HL-60 (cell line): ENCODE results near the gene ARSJ.

ENCODE experiments used
- DNase-seq, 2 experiments: peaks; one replicate each; pipeline ENCODE4 v3.0.0-alpha.2; 2010 to 2020; ENCODE audit warnings: low read depth in 1 of 2, low spot score in 1 of 2
- H3K27ac ChIP-seq: fragments of 250-450 bp; sonication (Bioruptor Pico); replicated peaks from 2 replicates; pipeline ENCODE4 v1.5.1; 2020; ENCODE audit warnings: mild to moderate bottlenecking, moderate library complexity
- H3K27me3 ChIP-seq: fragments of 250-450 bp; sonication (Bioruptor Pico); 2 replicates; pipeline ENCODE4 v1.5.1; 2021; ENCODE audit warnings: mild to moderate bottlenecking, moderate library complexity; ENCODE audit not compliant: insufficient read depth, poor library complexity, severe bottlenecking
- H3K4me3 ChIP-seq: replicated peaks from 2 replicates; pipeline ENCODE4 v1.5.1; 2011; ENCODE audit warnings: mild to moderate bottlenecking, control low read depth, low read length; ENCODE audit not compliant: insufficient read depth
- CTCF ChIP-seq: IDR thresholded peaks from one replicate; pipeline ENCODE4 v1.5.1; 2011; ENCODE audit warnings: low read length, control low read depth, inconsistent platforms; ENCODE audit not compliant: insufficient read depth
- GABPA ChIP-seq: IDR thresholded peaks from 2 replicates; pipeline ENCODE4 v1.6.1; 2012; ENCODE audit warnings: low read depth
- POLR2AphosphoS5 ChIP-seq: IDR thresholded peaks from 2 replicates; pipeline ENCODE4 v1.6.1; 2012; ENCODE audit warnings: low read depth
- REST ChIP-seq: IDR thresholded peaks from 2 replicates; pipeline ENCODE4 v1.6.1; 2012; ENCODE audit warnings: low read depth; ENCODE audit not compliant: insufficient replicate concordance
- SPI1 ChIP-seq: IDR thresholded peaks from 2 replicates; pipeline ENCODE4 v1.6.1; 2012; ENCODE audit warnings: low read depth, mild to moderate bottlenecking, borderline replicate concordance

The ARSJ gene

DNA sequence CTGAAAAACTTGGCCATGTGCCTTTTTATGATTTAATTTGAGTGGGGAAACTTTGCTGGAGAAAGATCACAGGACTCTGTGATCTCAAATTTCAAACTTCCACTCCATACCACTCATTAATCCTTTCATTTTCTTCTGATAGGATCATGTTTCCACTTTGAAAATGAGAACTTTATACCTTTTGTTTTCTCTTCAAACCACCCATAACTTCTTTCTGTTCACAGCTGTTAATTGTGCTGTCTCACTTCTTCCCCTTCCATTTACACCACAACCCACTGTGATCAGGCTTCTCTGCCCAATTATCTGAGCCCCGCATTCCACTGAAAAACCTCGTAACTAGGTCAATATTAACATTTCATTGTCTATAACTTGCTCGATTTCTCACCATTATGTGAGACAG is 47.0 kb upstream of the ARSJ start:
- Histone ChIP-seq H3K4me3 (no peak overlapping the region), H3K27ac (no peak overlapping the region), H3K27me3 (no peaks in the 10 kb centered on the region)
- no peak for DNase-seq
- TF ChIP-seq REST: no peak

- TF ChIP-seq SPI1: no peak
- no peak for TF ChIP-seq POLR2AphosphoS5
- no peak for TF ChIP-seq GABPA
- TF ChIP-seq REST: no peak
- no peak for TF ChIP-seq CTCF
- Histone ChIP-seq H3K4me3 (no peak overlapping the region), H3K27ac (no peak overlapping the region), H3K27me3 (no peaks in the 10 kb centered on the region)
- no peak for DNase-seq
These were observed 45.8 kb upstream of the ARSJ start for GRCh38 chr4:114025176-114025777.

DNA sequence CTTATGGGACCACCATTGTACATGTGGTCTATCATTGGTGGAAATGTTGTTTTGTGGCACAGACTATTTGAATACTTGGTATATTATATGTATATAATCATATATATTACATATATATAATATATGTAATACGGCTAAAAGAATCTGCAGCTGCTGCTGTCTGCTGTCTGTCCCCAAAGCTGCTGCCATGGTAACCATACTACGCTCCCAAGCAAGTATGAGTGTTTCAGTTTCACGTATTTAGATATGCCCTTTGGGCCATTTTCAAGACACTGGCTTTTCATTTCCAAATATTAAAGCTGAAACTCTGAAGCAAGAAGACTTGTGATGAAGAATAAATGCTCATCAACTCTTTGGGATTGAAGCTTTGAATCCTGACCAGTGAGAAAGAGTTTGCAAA is 42.0 kb upstream of the ARSJ start:
- no peak for DNase-seq
- no peak for TF ChIP-seq SPI1
- TF ChIP-seq GABPA: no peak
- TF ChIP-seq CTCF: no peak
- TF ChIP-seq REST: no peak
- no peak for TF ChIP-seq POLR2AphosphoS5
- Histone ChIP-seq H3K27me3 (no peaks in the 10 kb centered on the region), H3K4me3 (no peak overlapping the region), H3K27ac (no peak overlapping the region)

- no peak overlapping the region for H3K4me3 ChIP-seq
- H3K27ac ChIP-seq: no peak overlapping the region
- TF ChIP-seq POLR2AphosphoS5: no peak
- TF ChIP-seq GABPA: no peak
- TF ChIP-seq REST: no peak
- TF ChIP-seq CTCF: no peak
- TF ChIP-seq SPI1: no peak
- no peaks in the 10 kb centered on the region for H3K27me3 ChIP-seq
- no peak for DNase-seq
These were observed 40.5 kb upstream of the ARSJ start for GRCh38 chr4:114019969-114020358.
